GM12865 (cell line): ENCODE results near the gene ASTN2.

Source experiments
- DNase-seq: peaks from one replicate; pipeline ENCODE4 v3.0.0; 2010; ENCODE audit warnings: low read depth
- H3K4me3 ChIP-seq: 2 replicates; pipeline ENCODE4 v1.5.1; 2011; ENCODE audit warnings: mild to moderate bottlenecking, low read depth, low read length, control low read depth
- CTCF ChIP-seq: IDR thresholded peaks from 2 replicates; pipeline ENCODE4 v1.5.1; 2011; ENCODE audit warnings: low read length, control low read depth, low read depth, inconsistent platforms; ENCODE audit not compliant: insufficient read depth; ENCODE audit errors: missing control alignments

The ASTN2 gene

DNA sequence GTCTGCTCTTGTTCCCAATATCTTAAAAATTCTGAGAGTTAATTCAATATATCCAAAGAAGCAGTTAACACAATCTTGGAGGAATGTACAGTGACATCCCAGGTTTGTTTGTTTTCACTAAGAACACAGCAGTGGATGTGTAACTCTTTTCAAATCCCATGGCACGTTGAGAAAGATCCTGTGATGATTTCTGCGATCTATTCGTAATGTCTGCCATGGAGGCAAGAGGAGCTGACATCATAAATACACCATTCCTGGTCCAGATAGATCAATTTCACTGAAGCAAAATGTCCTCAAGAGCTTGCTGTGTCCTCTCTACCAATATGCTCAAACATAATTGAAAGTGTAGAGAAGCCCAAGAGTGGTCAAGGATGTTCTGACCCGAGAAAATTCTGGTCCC, 980.5 kb downstream of the ASTN2 start:
- H3K4me3 ChIP-seq: no peak overlapping the region
- TF ChIP-seq CTCF: no peak
- no peak for DNase-seq

DNA sequence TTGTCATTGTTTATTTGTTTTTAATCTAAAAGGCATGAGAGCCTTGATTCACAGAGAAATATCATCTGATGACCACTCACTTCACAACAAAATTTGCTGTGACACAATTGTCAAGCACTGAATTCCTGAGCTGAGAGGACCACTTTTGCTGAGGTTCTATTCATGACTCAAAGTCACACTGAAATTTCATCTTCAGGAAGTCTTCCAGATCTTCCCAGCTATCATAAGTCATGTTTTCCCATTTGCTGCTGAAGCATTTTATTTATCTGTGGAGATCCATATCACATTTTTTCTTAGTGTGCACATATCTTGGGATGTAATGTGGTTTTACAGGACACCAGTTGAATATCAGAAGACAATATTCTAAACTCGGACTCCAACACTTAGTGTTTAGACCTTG, 982.8 kb downstream of the ASTN2 start:
- TF ChIP-seq CTCF: no peak
- H3K4me3 ChIP-seq: no peak overlapping the region

GRCh38 chr9:116430849-116431248, 984.0 kb downstream of the ASTN2 start:
- H3K4me3 ChIP-seq: no peak overlapping the region
- DNase-seq: no peak
- no peak for TF ChIP-seq CTCF

More for the DNA sequence above, 982.8 kb downstream of the ASTN2 start:
- DNase-seq: no peak

DNA sequence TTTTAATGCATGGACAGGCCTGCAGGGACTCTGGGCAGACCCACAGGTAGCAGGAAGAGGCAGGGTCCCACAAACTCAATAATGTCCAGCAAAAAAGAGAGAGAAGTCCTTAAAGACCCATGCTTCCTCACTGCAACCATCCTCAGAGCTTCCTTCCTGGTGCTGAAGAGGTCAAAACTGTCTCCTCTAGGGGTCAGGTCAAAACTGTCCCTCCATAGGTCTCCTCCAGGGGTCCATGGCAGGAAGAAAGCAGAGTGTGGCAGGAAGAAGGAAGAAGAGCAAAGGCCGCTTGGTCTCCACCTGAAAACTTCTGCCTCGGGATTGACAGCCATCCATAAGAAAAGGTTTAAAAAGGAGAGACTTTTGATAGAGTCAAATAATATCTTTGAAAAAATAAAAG, 989.6 kb downstream of the ASTN2 start:
- DNase-seq: no peak
- no peak for TF ChIP-seq CTCF
- H3K4me3 ChIP-seq: no peak overlapping the region

GRCh38 chr9:116423149-116423548, 991.7 kb downstream of the ASTN2 start:
- no peak for DNase-seq
- TF ChIP-seq CTCF: no peak
- no peak overlapping the region for H3K4me3 ChIP-seq

DNA sequence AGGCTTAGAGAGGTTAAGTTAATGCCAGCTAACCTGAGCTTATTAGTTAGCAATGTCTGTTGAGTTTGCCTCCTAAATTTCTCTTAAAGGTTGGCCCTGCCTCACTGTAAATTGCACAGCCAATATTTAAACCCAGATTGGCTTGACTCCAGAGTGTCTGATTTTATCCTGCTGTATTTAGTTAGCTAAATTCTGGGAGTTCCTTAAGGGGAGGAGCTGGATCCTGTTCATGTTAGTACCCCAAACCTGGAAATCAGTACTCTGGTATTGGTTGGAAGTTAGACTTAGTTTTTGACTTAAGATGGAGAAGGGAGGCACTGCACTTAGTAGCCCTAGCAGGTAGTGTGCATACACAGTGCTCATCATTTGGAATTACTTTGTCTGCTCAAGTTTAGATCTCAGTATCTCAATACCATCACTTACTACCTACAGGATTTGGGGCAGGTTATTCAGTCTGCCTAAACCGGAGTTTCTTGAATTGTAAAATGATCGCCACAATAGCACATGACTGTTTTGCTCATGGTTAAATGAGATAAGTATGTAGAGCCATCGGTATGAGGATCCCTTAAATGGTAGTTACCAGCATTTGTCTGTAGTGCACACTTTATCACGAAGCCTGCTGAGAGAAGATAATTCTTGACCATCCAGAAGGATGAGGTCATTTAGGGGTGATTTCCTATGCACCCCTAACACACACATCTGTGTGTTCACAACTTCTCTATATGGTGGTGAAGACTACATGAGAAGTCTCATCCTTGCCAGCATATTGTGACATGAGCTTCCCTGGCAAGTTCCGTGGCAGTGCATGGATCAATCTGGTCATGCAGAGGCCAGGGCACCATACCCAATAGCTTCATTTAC, 992.5 kb downstream of the ASTN2 start:
- no peak overlapping the region for H3K4me3 ChIP-seq
- no peak for DNase-seq

More for the DNA sequence above, 992.5 kb downstream of the ASTN2 start:
- TF ChIP-seq CTCF: no peak
